ENCODE results near the gene CCDC102A. TPM values are rescaled to one million over a fixed set of nuclear protein-coding genes. Genes with fewer than 3 reads are reported as not detected.

CCDC102A gene
- total and polyA plus RNA-seq, 2 donors = 12.7 to 25.6 TPM

DNA sequence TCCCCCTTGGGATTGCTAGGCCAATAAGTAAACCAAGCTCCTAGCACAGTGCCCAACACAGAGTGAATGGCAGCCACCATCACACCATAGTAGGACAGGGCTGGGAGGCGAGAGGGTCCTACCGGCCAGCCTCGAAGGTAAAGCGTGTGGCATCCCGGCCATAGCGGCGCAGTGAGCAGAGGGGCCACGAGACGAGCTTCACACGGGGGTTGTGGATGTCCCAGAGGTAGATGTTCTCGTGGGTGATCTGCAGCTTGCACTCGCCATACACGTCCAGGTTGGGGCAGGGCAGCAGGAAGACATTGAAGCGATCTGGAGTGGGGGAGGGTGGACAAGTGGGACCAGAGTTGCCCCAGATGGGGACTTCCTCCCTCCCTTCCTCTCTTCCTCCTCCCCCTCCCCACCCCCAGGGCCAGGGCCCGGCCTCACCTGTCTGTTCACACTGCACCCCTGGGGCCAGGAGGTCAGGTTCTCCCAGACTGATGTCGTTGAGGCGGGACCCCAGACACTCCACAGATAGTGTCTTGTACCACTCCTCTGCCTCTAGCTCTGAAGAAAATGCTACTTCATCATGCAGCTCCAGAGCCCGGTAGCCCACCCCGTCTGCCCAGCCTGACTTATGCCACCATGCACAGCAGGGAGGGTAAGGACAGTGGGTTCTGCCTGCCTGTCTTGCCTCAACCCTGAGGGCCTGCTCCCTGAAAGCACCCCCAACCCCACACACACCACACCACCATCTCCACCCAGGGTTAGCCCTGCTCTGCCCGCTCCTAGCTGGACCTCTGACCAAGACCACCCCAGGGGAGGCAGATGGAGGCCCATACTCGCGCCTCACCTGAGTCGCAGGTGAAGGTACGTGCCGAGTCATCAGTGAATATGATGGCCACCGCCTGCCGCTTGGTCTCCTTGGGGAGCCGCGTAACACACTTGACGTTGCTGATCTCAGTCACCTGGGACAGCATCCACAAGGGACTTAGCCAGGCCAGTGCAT lies 61.4 kb downstream of the CCDC102A start:
- Histone ChIP-seq H3K36me3 (ENCODE audit: insufficient read depth) (no peaks in the 10 kb centered on the region), H3K4me1 (ENCODE audit: insufficient read depth) (no peaks in the 10 kb centered on the region), H3K4me3 (ENCODE audit: low read depth, low read length) (no peak overlapping the region), H3K27ac (ENCODE audit: low read depth) (no peak overlapping the region)
- no peak for DNase-seq (ENCODE audit: extremely low spot score)
- WGBS = 84% methylated on average over 30 of the region's 30 CpGs

DNA sequence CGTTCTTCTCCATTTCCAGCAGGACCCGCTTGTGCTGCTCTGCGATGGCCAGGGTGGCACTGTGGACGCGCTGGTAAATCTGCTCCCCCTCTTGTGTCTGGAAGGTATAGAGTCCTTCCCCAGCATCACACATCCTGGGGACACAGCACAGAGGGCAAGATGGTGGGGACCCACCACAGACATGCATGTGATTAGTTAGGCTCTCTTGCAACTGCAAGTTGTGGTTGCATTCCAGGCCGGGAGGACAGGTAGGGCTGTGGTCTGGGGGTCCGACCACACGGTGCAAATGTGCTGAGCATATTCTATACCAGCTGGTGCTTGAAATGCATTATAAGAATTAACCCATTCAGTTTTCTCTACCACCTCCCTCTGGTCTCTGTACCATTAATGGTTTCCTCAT lies 62.5 kb downstream of the CCDC102A start:
- peaks cover 3% of the 10 kb centered on the region for H3K36me3 ChIP-seq (ENCODE audit: insufficient read depth)
- no peak for DNase-seq (ENCODE audit: extremely low spot score)
- no peak overlapping the region for H3K4me3 ChIP-seq (ENCODE audit: low read depth, low read length)
- no peaks in the 10 kb centered on the region for H3K4me1 ChIP-seq (ENCODE audit: insufficient read depth)
- no peak overlapping the region for H3K27ac ChIP-seq (ENCODE audit: low read depth)
- WGBS = 77% methylated on average over 8 of the region's 8 CpGs

DNA sequence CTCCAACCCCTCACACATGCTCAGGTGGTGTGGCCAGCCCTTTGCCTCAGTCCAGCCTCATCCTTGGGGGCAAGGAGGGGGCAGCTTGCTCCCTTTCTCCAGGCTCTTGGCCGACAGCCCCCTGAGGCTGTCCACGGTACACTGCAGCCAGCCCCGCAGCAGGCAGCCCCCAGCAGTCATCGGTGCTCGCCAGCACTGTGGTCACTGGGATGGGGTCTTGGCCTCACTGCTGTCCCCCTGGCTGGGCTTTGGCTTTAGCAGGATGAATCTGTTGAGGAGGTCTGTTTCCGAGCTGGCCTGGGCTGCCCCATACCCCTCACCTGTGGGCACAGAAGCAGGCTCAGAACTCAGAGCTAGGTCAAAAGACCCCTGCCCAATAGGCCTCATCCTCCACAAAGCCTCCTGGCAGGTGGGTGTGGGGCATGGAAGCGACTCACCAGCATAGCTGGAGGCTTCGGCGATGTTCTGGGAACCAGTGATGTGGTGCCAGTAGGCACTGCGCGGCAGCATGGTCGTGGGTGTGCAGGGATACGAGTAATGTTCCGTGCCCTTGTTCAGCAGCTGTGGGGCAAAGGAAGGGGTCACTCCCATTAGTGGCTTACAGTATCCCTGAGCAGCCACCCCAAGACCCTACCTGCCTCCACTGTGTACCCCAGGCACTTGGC lies 63.1 kb downstream of the CCDC102A start:
- DNase-seq (ENCODE audit: extremely low spot score) = no peak
- Histone ChIP-seq H3K4me1 (ENCODE audit: insufficient read depth) (no peaks in the 10 kb centered on the region), H3K36me3 (ENCODE audit: insufficient read depth) (peaks cover 3% of the 10 kb centered on the region), H3K27ac (ENCODE audit: low read depth) (no peak overlapping the region), H3K4me3 (ENCODE audit: low read depth, low read length) (no peak overlapping the region)
- 85% methylated on average over 14 of the region's 14 CpGs for WGBS

DNA sequence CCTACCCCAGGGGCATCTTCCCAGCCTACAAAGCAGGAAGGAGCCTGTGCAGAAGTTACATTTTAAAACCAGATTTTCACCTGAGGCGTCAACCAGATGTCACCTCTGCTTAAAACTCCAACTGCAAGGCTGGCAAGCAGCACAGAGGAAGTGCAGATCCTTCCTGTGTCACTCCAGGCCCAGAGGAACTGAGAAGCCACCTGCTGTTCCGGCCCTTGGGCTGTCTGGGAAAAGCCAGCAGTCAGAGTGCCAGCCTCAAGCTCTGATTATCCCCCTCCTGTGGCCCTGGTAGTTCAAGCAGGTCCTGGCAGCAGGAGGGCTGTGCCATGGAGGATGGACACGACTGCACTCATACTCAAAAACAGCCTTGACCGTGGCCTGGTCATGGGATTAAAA lies 63.7 kb downstream of the CCDC102A start:
- Histone ChIP-seq H3K27ac (ENCODE audit: low read depth) (no peak overlapping the region), H3K4me3 (ENCODE audit: low read depth, low read length) (no peak overlapping the region), H3K4me1 (ENCODE audit: insufficient read depth) (no peaks in the 10 kb centered on the region), H3K36me3 (ENCODE audit: insufficient read depth) (peaks cover 3% of the 10 kb centered on the region)
- WGBS = 57% methylated on average over 4 of the region's 4 CpGs
- no peak for DNase-seq (ENCODE audit: extremely low spot score)

DNA sequence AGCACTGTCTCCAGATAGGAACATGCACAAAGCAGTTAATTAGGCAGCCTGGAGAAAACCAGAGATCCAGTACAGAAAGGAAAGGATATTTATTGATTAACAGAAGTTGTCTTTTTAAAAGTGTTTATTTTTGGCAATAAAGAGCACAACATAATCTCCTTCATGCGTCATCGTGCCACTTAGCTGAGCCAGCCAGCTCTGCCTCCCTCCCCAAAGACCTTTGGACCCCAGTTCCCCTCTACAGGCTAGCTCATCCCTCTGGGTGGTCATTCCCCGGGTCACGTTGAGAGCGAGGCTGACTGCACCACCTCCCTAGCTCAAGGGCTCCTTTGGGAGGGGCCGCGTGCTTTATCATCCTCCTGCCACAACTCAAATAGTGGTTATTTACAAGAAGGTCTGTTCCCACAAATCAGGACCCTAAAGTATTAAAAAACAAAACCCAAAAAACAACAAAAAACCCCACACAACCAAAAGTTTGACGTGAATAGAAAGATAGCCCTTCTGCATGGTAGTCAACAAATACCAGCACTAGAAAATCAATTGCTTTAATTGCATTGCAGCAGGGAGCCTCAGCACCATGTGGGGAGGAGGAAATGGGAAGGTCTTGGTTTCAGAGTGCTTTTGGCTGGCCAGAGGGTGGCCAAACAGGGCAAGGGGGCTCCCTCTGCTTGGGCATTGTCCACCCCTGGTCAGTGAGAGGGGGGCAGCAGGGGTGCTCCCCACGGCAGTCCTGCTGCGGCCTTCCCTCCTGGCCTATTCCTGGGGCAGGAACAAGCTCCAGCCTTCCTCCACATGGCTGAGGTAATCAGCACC lies 64.3 kb downstream of the CCDC102A start:
- WGBS = 55% methylated on average over 10 of the region's 10 CpGs
- Histone ChIP-seq H3K27ac (ENCODE audit: low read depth) (no peak overlapping the region), H3K36me3 (ENCODE audit: insufficient read depth) (peaks cover 3% of the 10 kb centered on the region), H3K4me1 (ENCODE audit: insufficient read depth) (no peaks in the 10 kb centered on the region), H3K4me3 (ENCODE audit: low read depth, low read length) (no peak overlapping the region)
- no peak for DNase-seq (ENCODE audit: extremely low spot score)

DNA sequence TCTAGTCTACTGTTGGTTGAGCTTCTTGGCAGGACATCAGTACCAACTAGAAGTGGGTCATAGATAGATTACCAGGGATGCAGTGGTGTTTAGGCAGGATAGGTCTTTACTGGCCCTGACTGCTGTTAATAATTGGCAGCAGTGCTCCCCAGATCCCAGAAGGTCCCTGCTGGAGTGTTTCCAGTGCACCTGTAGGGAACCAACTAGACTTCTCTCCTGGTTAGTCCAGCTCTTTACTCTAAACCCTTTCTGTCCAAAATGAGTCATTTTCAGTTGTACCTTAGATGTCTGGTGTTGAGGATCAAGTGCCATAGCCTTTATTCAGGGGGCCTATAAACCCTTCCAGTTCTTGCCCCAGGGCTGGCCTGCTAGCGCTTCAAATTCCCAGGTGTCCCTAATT lies 65.2 kb downstream of the CCDC102A start:
- H3K27ac ChIP-seq (ENCODE audit: low read depth) = no peak overlapping the region
- no peak for DNase-seq (ENCODE audit: extremely low spot score)
- 95% methylated on average over 1 of the region's 1 CpG for WGBS
- no peak overlapping the region for H3K4me3 ChIP-seq (ENCODE audit: low read depth, low read length)
- no peaks in the 10 kb centered on the region for H3K4me1 ChIP-seq (ENCODE audit: insufficient read depth)
- peaks cover 5% of the 10 kb centered on the region for H3K36me3 ChIP-seq (ENCODE audit: insufficient read depth)

DNA sequence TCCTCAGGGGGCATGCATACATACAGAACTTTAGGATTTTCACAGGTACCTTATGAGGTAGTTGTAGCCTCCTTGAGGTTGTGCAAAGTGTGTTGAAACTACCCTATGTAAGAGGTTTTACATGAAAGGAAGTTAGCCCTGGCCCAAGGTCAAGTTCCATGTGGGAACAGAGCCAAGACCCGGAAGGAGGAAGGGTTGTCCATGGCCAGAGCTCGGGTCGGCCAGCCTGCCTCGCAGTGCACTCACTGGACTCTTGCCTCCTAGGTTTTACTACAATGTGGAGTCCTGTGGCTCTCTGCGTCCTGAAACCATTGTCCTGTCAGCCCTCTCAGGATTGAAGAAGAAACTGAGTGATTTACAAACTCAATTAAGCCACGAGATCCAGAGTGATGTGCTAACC lies 65.7 kb downstream of the CCDC102A start:
- no peak for DNase-seq (ENCODE audit: extremely low spot score)
- Histone ChIP-seq H3K36me3 (ENCODE audit: insufficient read depth) (peaks cover 5% of the 10 kb centered on the region), H3K27ac (ENCODE audit: low read depth) (no peak overlapping the region), H3K4me1 (ENCODE audit: insufficient read depth) (no peaks in the 10 kb centered on the region), H3K4me3 (ENCODE audit: low read depth, low read length) (no peak overlapping the region)
- WGBS = 32% methylated on average over 6 of the region's 6 CpGs

DNA sequence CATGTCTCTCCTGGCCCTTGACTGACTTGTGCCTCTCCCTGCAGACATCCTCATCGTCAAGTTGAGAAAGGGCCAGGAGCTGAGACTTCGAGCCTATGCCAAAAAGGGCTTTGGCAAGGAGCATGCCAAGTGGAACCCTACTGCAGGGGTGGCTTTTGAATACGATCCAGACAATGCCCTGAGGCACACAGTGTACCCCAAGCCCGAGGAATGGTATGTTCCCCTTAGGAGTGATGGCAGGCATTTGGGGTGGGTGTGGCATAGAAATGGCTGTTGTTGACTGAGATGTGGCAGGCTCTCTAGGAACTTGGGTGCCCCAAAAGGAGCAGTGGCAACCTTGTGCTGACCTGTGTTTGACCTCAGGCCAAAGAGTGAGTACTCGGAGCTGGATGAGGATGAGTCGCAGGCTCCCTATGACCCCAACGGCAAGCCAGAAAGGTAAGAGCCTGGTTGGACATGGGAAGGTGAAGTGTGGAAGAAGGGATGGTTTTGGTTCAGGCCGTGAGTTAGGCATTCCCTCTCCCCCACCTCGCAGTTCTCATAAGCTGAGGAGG lies 66.4 kb downstream of the CCDC102A start:
- no peaks in the 10 kb centered on the region for H3K4me1 ChIP-seq (ENCODE audit: insufficient read depth)
- H3K36me3 ChIP-seq (ENCODE audit: insufficient read depth) = peaks cover 5% of the 10 kb centered on the region
- no peak overlapping the region for H3K4me3 ChIP-seq (ENCODE audit: low read depth, low read length)
- no peak for DNase-seq (ENCODE audit: extremely low spot score)
- WGBS = 69% methylated on average over 9 of the region's 9 CpGs
- no peak overlapping the region for H3K27ac ChIP-seq (ENCODE audit: low read depth)

DNA sequence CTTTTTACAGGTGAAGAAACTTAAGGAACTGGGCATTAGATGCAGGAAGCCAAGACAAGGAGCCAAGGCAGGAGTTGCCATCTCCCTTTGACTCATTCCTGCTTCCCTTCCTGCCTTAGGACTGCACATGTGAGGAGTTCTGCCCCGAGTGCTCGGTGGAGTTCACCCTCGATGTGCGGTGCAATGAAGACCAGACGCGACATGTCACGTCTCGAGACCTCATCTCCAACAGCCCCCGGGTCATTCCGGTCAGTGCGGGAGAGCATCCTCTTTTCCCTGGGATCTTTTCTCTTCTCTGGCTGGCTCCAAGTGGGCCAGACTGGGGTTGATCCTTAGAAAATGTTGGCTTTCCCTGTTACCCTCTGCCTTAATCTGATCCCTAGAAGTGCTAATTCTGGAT lies 67.3 kb downstream of the CCDC102A start:
- no peaks in the 10 kb centered on the region for H3K4me1 ChIP-seq (ENCODE audit: insufficient read depth)
- no peak overlapping the region for H3K27ac ChIP-seq (ENCODE audit: low read depth)
- peaks cover 5% of the 10 kb centered on the region for H3K36me3 ChIP-seq (ENCODE audit: insufficient read depth)
- no peak overlapping the region for H3K4me3 ChIP-seq (ENCODE audit: low read depth, low read length)
- WGBS = 88% methylated on average over 11 of the region's 11 CpGs
- DNase-seq (ENCODE audit: extremely low spot score) = no peak

DNA sequence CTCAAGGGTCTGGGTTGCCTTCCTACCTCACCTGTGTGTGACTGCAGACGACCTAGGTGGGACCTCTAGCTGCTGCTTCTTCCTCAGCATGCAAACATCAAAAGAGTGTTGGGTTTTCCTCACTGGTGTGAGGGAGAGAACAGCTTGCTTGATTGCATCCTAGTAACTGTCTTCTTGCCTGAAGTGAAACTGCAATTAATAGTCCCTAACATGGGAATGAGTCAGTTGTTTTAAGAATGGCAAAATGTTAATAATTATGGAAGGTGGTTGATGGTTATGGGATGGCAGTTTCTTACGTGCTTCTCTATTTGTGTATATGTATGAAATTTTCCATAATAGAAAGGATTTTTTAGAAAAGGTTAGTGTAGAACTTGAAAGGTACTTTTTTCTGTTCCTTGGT lies 68.0 kb downstream of the CCDC102A start:
- DNase-seq (ENCODE audit: extremely low spot score) = no peak
- no peak overlapping the region for H3K4me3 ChIP-seq (ENCODE audit: low read depth, low read length)
- peaks cover 5% of the 10 kb centered on the region for H3K36me3 ChIP-seq (ENCODE audit: insufficient read depth)
- no peaks in the 10 kb centered on the region for H3K4me1 ChIP-seq (ENCODE audit: insufficient read depth)
- H3K27ac ChIP-seq (ENCODE audit: low read depth) = no peak overlapping the region
- 90% methylated on average over 2 of the region's 2 CpGs for WGBS

DNA sequence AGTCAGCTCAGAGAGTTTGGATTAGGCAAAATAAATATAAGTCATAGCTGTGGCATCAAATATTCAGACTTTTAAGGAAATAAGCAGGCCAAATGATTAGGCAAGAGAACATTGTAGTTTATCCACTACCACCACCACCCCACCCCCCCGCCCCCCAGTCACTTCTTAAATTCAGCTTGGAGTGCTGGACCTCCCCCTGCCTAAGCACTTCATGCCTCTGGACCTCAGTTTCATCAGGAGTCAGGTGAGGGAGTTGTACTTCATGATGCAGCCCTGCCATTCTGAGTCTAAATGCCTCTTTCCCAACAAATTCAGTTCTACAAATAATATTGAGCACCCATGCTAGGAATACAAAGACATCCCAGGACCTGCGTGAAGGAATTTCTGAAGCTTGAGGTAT lies 71.8 kb downstream of the CCDC102A start:
- peaks cover 5% of the 10 kb centered on the region for H3K36me3 ChIP-seq (ENCODE audit: insufficient read depth)

DNA sequence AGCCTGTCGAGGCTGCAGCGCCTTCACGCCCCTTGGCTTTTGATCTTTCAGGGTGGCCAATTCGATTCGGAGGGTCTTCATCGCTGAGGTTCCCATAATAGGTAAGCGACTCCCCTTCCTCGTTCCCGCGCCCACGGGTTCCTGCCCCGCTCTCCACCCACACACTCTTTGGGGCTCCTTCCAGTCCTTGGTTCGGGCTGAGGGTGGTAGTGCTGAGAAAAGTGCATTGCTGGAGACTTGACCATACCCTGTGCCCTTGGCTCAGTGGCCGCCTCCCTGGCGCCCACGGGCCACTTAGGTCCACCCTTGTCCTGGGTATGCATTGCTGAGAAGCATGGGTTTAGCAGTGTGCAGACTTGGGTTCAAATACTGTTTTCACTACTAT lies 73.4 kb downstream of the CCDC102A start:
- no peaks in the 10 kb centered on the region for H3K4me1 ChIP-seq (ENCODE audit: insufficient read depth)
- H3K36me3 ChIP-seq (ENCODE audit: insufficient read depth) = peaks cover 2% of the 10 kb centered on the region
- peak overlapping the region; percentile 98 for H3K4me3 ChIP-seq (ENCODE audit: low read depth, low read length)
- no peak overlapping the region for H3K27ac ChIP-seq (ENCODE audit: low read depth)
- WGBS = under 1% methylated on average over 16 of the region's 16 CpGs
- DNase-seq (ENCODE audit: extremely low spot score) = no peak

More for the DNA sequence above, 71.8 kb downstream of the CCDC102A start:
- no peak for DNase-seq (ENCODE audit: extremely low spot score)
- Histone ChIP-seq H3K27ac (ENCODE audit: low read depth) (no peak overlapping the region), H3K4me3 (ENCODE audit: low read depth, low read length) (no peak overlapping the region), H3K4me1 (ENCODE audit: insufficient read depth) (no peaks in the 10 kb centered on the region)
- WGBS = 97% methylated on average over 2 of the region's 2 CpGs

DNA sequence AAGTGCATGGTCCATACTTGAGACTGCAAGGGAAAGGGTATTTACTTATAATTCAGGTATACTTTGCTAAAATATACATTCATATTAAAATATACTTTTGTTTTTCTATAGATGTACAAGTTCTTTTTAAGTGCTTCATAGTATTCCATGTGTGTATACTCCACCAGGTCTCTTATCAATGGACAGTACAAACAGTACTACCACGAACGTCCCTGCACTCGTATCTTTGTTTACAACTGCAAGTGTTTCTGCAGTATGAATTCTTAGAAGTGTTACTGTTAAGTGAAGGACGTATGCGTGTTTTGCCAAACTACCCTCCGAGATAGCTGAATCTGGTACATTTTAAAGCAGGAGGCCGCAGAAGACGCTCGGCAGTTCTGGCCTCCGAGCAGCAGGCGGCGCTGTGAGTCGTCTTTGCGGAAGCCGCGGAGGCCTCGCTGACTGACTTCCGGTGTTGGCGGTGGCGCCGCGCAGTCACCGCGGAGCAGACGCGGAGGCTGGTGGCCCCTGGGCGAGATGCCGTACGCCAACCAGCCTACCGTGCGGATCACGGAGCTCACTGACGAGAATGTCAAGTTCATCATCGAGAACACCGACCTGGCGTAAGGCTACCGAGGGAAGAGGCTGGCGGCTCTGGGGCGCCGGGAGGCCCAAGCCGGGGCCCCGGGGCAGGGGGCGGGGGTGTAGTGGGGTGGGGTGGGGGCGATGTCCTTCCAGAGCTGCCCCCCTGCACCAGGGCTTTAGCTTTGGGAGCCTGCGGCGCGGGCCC lies 74.0 kb downstream of the CCDC102A start, which contains the start of gene POLR2C:
Gene POLR2C (plus strand): TSS at position 471 of the 769 bp plus-strand sequence. CDS start 46 bp downstream, at position 517.
- Histone ChIP-seq H3K4me3 (ENCODE audit: low read depth, low read length) (peak within 1 kb of the TSS; percentile 98), H3K27ac (ENCODE audit: low read depth) (peak within 1 kb of the TSS; percentile 59), H3K36me3 (ENCODE audit: insufficient read depth) (peaks cover 5% of the 10 kb centered on the region), H3K4me1 (ENCODE audit: insufficient read depth) (no peaks in the 10 kb centered on the region)
- no peak for DNase-seq (ENCODE audit: extremely low spot score)
- under 1% methylated on average over 47 of the region's 47 CpGs for WGBS
